Inferior parietal cortex (tissue), 1 donor: ENCODE results near the gene GCG.
A peak's percentile ranks its signal among the peaks of the same experiment; 100 is the strongest.

ENCODE experiments used
- DNase-seq: peaks from one replicate; pipeline ENCODE4 v3.0.0-alpha.2; 2016; ENCODE audit errors: extremely low spot score

GCG gene

GRCh38 chr2:162152147-162152546 is at the start of gene GCG:
Gene GCG, minus strand, starts transcription at chr2:162152247. Its CDS starts 3,069 bp downstream, at chr2:162149178.
- no peak for DNase-seq

- DNase-seq = no peak
Observed at GRCh38 chr2:162200636-162201035, 48.6 kb upstream of the GCG start.

- no peak for DNase-seq
Observed at GRCh38 chr2:162199913-162200312, 47.9 kb upstream of the GCG start.

GRCh38 chr2:162198239-162198638 is 46.2 kb upstream of the GCG start:
- no peak for DNase-seq

GRCh38 chr2:162197069-162197825 is 45.2 kb upstream of the GCG start:
- no peak for DNase-seq

GRCh38 chr2:162196638-162197037 is 44.6 kb upstream of the GCG start:
- DNase-seq = peak; percentile 68

GRCh38 chr2:162188451-162188850 is 36.4 kb upstream of the GCG start:
- no peak for DNase-seq

GRCh38 chr2:162185541-162186232 is 33.6 kb upstream of the GCG start:
- DNase-seq = no peak

- DNase-seq = no peak
Observed at GRCh38 chr2:162184821-162185450, 32.9 kb upstream of the GCG start.

GRCh38 chr2:162184359-162184758 is 32.3 kb upstream of the GCG start:
- peak; percentile 59 for DNase-seq

- DNase-seq = no peak
Observed at GRCh38 chr2:162182395-162182794, 30.3 kb upstream of the GCG start.

- no peak for DNase-seq
Observed at GRCh38 chr2:162177301-162177700, 25.3 kb upstream of the GCG start.

GRCh38 chr2:162175714-162176113 is 23.7 kb upstream of the GCG start:
- DNase-seq = no peak

- no peak for DNase-seq
Observed at GRCh38 chr2:162174746-162175145, 22.7 kb upstream of the GCG start.

- no peak for DNase-seq
Observed at GRCh38 chr2:162172802-162173370, 20.8 kb upstream of the GCG start.

- no peak for DNase-seq
Observed at GRCh38 chr2:162166745-162167144, 14.7 kb upstream of the GCG start.

GRCh38 chr2:162166174-162166573 is 14.1 kb upstream of the GCG start:
- DNase-seq = no peak

GRCh38 chr2:162164802-162165201 is 12.8 kb upstream of the GCG start:
- DNase-seq = no peak

- DNase-seq = peak; percentile 40
Observed at GRCh38 chr2:162159446-162159845, 7.4 kb upstream of the GCG start.

GRCh38 chr2:162156149-162156548 is 4.1 kb upstream of the GCG start:
- no peak for DNase-seq

- DNase-seq = no peak
Observed at GRCh38 chr2:162155093-162155492, 3.0 kb upstream of the GCG start.

- no peak for DNase-seq
Observed at GRCh38 chr2:162153608-162154224, 1.7 kb upstream of the GCG start.
